Bone marrow (tissue), 2 donors: ENCODE results near the gene PGGHG.
"Not testable (repeated sequence)": the region's sequence is repeated elsewhere in the genome, so short reads cannot be mapped to it uniquely, and the experiment has no call there.

ENCODE experiments used
- DNase-seq, 2 donors: peaks; one replicate each; lab custom pipeline; 2025; lab: John Stamatoyannopoulos, UW

Gene PGGHG

DNA sequence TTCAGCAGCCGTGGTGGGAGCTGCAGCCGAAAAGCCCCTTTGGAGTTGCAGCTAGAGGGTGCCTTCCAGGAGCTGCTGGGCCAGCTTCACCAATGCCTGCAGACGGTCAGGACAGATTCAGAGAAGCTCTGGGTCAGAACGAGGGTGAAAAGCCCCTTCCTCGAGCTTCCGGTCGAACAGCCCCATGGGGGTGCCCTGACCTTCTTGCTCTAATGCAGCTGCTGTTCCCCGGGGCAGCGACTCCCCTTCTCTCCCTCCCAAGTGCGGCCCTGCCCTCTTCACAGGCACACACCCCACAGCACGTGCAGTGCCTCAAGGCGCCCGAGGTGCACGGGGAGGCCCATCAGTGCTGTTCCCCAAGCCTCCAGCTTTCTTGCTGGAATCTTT, 41.4 kb downstream of the PGGHG start:
- DNase-seq = no peak

DNA sequence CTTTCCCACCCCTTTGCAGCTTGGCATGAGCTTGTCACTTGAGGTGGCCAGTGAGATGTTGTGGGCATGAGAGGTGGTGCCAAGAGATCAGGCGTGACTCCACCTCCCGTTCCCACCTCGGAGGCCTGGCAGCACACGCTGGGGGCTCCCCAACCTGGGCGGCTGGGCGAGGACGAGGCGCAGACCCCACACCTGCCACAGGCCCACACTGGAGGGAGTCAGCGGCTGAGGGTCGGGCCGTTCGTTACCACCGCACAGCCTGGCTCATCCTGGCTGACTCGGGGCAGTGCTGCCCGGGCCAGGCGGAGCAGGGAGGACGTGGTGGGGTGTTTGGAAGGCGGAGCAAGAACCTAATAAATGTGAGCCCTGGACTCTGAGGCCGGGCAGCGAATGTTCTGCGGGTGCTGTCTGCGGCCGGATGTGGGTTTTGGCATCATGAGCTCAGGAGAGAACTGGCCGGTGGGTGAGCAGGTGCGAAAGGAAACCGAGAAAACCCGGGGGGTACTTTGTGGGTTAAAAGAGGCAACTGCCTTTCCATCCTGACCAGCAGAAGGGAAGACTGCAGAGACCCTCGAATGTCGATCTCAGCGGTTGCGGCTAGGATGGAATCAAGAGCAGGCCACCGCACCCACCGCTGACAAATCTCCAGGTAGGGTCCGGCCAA, 41.9 kb downstream of the PGGHG start:
- DNase-seq = no peak

GRCh38 chr11:331358-332060, 42.6 kb downstream of the PGGHG start:
- DNase-seq = no peak

DNA sequence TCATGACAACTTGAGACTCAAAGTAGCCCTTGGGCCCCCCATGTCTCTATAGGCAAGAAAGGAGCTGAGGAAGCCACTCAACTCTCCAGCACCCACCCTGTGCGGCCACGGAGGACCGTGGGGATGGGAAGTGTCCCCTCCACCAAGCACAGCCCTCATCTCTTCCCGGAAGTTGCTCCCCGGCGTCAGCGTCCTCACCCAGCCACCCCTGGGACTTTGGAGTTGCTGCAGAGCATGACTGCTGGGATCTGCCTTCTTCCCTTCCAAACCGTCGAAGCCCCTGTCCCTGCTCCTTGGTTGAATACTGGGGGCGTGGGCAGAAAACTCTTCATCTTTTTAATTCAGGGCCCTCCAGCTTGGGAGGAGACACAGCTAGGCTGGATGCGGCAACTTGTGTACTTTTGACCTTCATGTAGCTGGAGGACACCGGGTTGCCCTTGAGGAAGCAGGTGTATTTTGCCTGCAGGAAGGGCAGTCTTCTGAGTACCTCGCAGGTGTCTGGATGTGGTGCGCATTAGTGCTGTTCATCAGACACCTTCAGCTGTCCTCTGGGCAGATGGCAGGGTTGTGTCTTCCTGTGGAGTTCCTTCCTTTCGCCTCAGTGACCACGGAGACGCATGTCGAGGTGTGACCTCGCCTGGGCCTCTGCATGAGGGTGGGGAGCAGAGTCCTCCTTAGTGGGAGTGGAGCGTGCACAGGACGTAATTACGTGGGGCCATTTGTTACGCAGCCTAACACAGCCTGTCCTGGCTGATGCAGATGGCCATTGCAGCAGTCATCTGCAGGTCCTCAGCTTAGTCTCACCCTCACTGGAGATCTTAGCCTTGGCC, 43.9 kb downstream of the PGGHG start:
- no peak for DNase-seq

DNA sequence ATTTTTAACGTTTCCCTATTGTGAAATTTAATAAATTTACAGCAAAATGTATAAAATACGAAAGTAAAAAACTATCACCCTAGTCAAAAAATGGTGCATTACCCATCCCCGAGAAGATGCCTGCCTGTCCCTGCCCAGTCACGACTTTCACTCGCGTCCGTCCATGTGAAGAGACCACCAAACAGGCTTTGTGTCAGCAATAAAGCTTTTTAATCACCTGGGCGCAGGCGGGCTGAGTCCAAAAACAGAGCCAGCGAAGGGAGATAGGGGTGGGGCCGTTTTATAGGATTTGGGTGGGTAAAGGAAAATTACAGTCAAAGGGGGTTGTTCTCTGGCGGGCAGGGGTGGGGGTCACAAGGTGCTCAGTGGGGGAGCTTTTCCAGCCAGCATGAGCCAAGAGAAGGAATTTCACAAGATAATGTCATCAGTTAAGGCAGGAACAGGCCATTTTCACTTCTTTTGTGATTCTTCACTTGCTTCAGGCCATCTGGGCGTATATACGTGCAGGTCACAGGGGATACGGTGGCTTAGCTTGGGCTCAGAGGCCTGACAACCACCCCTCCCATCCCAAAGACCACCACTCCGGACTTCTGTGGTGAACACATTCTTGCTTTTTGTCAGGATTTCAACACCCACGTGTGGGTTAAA, 44.8 kb downstream of the PGGHG start:
- DNase-seq = not testable (repeated sequence)

DNA sequence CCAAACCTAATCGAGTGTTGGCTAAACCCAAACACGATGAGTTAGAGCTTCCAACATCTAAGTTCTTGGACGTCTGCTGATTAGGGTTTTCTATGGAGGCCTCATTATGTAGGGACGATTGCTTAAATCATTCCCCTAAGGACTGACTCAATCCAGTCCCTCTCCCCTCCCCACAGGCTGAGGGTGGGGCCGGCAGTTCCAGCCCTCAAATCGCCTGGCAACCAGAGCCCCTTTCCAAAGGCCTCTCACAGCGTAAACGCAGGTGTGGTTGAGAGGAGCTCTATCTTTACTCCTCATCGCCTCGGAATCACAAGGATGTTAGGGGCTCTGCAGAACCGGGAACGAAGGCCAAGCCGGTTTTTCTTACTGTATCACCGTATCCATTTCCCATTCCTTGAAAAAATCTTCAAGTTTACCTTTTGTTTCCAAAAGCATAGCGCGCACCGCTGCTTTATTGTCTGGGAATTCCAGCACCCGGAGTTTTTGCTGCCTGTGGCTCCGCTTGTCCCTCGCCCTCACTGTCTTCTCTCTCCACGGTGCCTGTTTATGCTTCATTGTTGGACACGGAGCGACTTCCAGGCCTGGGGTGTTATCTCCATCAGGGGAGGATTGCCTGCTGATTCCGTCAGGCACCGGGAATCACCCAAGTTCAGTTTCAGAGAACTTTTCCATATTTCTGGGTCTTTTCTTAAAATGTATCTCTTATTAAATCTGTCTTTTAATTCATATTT, 45.5 kb downstream of the PGGHG start:
- DNase-seq = no peak

GRCh38 chr11:335779-336658, 47.1 kb downstream of the PGGHG start:
- peak in 1 of 2 donors; percentile 67 for DNase-seq

DNA sequence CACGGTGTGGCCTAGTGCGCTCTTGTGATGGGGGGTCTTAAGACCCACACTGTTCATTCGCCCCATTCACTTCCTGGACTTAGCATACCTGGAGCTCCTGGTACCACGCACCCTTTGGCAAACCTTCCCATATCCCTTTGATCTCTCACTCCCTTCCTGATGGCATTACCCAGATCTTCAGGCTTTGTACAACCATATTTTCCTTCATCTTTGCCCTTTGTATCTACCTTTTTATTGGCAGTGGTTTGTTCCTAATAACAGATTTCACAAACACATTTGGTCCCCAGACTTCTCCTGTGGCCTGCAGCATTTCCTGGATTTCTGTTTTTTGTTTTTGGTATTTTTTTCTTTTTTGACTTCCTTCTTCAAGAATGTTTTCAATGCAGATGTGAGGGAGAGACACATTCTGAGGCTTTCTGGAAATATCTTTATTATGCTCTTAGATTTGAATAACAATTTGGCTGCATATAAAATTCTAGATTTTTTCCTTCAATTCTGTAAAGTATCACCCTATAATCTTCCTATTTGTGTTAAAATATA, 47.8 kb downstream of the PGGHG start:
- DNase-seq = no peak

GRCh38 chr11:337711-338110, 48.8 kb downstream of the PGGHG start:
- no peak for DNase-seq

GRCh38 chr11:339963-340362, 51.0 kb downstream of the PGGHG start:
- no peak for DNase-seq

GRCh38 chr11:340539-341512, 51.9 kb downstream of the PGGHG start:
- no peak for DNase-seq

GRCh38 chr11:342328-342727, 53.4 kb downstream of the PGGHG start:
- DNase-seq = no peak

DNA sequence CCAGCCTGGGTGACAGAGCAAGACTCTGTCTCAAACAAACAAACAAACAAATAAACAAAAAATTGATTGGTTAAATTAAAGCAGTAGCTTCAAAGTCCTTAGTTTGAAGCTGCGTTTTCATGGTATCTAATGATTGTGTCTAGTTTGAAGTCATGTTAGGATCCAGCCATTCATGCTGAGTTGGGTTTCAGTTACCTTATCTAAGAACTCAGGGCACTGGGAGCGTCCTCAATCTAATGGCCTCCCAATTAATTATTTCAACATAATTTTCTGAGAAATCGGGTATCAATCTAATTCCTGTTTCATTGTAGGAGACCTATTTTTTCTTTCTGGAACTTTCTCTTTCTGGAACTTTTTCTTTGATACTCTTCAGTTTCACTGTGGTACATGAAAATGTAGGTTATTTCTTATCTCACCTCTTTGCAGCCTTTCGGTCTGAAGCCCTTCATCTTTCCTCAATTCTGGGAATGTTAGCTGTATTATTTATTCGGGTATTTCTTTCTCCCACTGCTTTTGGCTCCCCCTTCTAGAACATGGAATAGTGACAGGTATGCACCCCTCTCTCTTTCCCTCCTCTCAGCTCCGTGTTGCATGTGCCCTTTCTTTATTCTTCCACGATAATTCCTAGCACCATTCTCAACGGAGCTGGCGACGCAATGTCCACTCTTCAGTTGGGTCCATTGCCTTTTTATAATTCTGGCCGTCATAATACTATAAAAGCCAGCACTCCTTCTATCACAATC, 56.1 kb downstream of the PGGHG start:
- DNase-seq = no peak
